GM19023 (cell line): ENCODE measurements around the gene SDR9C7.
"Not testable (repeated sequence)": the region's sequence is repeated elsewhere in the genome, so short reads cannot be mapped to it uniquely, and the experiment has no call there.

ENCODE experiments used
- ATAC-seq: cut with Tn5 transposase; IDR thresholded peaks from one replicate; pipeline ENCODE4 v1.9.1; 2021; ENCODE audit warnings: mild to moderate bottlenecking, moderate library complexity; ENCODE audit not compliant: unreplicated experiment

SDR9C7 gene

GRCh38 chr12:56918139-56918538, 16.1 kb downstream of the SDR9C7 start:
- not testable (repeated sequence) for ATAC-seq

DNA sequence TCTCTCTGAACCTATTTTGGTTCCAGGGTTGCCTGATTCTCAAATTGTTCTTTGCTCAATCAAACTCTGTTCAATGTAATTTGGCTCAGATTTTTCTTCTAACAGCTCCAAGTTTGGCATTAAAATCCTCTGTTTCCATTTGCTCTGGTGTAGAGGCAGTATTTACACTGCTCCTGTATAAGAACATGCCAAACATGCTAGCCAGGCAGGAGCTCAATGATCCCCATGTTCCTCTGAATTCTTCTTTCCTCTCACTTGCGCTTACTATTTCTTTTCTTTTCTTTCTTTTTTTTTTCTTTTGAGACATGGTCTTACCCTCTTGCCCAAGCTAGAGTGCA, 17.2 kb downstream of the SDR9C7 start:
- no peak for ATAC-seq

- no peak for ATAC-seq
These were observed 17.8 kb downstream of the SDR9C7 start for GRCh38 chr12:56916296-56916995.

GRCh38 chr12:56914724-56915123, 19.5 kb downstream of the SDR9C7 start:
- ATAC-seq = no peak

DNA sequence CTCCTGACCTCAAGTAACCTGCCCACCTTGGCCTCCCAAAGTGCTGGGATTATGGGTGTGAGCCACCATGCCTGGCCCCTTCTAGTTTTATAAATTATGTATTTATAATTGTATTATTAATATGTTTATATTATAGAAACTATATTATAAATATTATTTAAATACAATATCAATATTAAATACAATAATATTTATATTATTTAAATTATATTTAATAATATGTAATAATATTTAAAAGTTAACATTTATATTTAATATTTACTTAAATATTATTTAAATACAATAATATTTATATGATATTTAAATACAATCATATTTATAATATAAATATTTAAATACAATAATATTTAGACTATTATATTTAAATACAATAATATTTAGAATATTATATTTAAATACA, 20.0 kb downstream of the SDR9C7 start:
- no peak for ATAC-seq

- not testable (repeated sequence) for ATAC-seq
These were observed 24.8 kb downstream of the SDR9C7 start for GRCh38 chr12:56909403-56909802.

GRCh38 chr12:56908136-56908535, 26.1 kb downstream of the SDR9C7 start:
- ATAC-seq = no peak

- ATAC-seq = no peak
These were observed 28.4 kb downstream of the SDR9C7 start for GRCh38 chr12:56905852-56906251.

DNA sequence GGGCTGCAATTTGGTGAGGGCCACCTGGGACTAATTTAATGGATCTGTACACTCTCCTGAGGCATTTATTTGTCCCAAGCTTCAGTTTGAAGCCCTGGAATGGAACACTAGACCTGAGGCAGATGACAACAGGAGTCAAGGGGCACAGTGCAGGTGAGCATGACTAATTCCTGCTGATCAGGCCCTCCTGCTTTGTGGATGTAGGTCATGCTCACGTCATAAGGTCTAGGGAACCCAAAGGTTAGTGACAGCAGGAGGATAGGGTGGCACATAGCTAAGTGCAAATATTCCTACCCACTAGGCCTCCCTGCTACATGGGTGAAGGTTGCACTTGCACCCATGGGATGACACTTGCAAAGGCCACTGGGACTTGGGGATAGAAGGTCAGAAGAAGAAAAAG, 30.8 kb downstream of the SDR9C7 start:
- ATAC-seq = no peak

- ATAC-seq = not testable (repeated sequence)
These were observed 32.9 kb downstream of the SDR9C7 start for GRCh38 chr12:56901313-56901712.

- no peak for ATAC-seq
These were observed 33.6 kb downstream of the SDR9C7 start for GRCh38 chr12:56900583-56900982.

- ATAC-seq = no peak
These were observed 35.3 kb downstream of the SDR9C7 start for GRCh38 chr12:56898938-56899337.

GRCh38 chr12:56897844-56898361, 36.3 kb downstream of the SDR9C7 start:
- no peak for ATAC-seq

DNA sequence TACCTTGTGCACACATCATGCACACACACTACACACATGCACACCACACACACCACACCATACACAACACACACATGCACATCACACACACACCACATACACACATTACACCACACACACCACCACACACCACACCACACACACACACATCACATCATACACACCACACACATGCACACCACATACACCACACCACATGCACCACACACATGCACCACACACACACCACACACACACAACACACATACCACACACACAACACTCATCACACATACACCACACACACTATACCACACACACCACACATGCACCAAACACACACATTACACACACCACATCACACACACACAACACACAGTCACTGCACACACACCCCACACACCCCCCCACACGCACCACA, 38.1 kb downstream of the SDR9C7 start:
- ATAC-seq = no peak

DNA sequence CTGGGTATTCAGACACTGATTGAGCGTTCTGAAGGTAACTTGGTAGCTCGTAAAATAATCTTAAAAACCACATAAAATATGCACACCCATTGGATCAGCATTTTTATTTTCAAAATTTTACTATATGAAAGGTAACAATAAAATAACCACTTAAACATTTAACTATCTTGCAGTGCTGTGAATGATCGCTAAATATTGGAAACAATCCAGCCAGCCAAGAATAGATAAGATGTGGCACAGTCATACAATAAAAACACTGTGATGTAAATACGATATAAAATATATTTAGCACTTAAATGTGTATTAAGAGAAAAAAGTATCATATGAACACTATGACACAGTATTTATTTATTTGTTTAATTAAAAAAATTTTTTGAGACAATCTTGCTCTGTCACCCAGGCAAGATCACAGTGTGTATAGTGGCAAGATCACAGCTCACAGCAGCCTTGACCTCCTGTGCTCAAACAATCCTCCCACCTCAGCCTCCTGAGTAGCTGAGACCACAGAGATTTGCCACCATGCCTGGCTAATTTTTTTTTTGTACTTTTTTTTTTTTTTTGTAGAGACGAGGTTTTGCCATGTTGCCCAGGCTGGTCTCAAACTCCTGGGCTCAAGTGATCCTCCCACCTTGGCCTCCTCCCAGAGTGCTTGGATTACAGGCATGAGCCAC, 39.4 kb downstream of the SDR9C7 start:
- ATAC-seq = no peak

GRCh38 chr12:56891885-56892284, 42.3 kb downstream of the SDR9C7 start:
- not testable (repeated sequence) for ATAC-seq

GRCh38 chr12:56886319-56886718, 47.9 kb downstream of the SDR9C7 start:
- no peak for ATAC-seq

DNA sequence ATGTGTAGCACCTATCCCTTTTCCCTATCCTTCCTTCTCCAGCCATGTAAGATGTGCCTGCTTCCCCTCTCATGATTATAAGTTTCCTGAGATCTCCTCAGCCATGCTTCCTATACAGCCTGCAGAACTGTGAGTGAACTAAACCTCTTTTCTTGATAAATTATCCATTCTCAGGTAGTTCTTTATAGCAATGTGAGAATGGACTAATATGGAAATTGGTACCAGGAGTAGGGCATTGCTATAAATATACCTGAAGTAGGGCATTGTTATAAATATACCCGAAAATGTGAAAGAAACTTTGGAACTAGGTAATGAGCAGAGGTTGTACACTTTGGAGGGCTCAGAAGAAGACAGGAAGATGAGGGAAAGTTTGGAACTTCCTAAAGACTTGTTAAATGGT, 48.9 kb downstream of the SDR9C7 start:
- no peak for ATAC-seq

DNA sequence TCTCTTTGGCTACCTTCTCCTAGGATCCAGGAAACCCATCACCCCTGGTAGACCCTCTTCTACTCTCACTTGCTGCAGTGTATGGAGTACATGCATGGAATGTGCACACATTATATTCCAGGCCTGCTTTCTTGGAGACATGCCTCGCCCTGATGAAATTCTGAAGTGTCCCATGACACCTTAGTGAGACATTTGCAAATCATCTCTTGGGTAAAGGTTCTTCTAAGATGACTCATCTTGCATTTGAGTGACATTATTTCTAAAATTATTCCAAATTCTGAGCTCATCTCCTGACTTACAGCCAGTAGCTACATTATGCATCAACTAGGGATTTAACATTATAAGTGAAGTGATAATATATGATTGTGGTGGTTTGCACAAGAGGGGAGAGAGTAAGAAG, 49.8 kb downstream of the SDR9C7 start:
- ATAC-seq = no peak

GRCh38 chr12:56882407-56882806, 51.8 kb downstream of the SDR9C7 start:
- ATAC-seq = not testable (repeated sequence)

DNA sequence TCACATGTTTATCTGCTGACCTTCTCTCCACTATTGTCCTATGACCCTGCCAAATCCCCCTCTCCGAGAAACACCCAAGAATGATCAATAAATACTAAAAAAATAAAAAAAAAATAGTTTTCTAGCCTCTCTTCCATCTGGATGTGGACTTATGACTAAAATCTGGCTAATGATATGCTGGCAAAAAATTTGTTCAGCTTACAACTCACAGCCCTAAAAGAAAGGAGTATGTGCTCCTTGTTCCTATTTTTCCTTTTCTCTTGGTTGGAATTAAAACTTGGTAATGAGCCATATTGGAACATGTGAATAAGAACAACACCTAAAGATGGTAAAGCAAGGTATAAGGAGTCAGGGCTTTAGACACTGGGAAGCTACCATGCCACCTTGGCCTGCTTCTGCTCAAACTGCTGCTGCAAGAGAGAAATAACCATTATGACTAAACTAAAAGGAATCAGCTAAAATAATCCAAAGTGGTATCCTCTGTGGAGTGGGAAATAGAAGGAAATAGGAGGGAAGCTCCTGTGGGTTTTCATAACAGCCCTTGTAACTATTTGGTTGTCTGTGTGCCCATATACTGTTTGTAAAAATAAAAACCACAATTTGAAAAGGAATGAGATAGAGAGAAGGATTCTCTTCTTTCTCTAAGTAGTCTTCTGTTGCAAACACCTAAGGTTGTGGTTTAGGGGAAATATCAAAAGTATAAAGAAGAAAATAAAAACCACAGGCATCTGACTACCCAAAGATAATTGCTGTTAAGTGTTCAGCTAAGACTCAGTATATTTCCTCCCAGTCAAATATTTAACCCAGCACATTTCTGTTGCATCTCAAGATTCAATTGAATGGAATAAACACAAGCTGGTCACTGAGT, 53.8 kb downstream of the SDR9C7 start:
- no peak for ATAC-seq
